Omental fat pad (tissue), 4 donors: Measurements from ENCODE around the gene CNPPD1. TPM values are rescaled to one million over a fixed set of nuclear protein-coding genes. Genes with fewer than 3 reads are reported as not detected.
A peak's percentile ranks its signal among the peaks of the same experiment; 100 is the strongest.

Experiments
- ATAC-seq: fragments of 150-250 bp; one replicate; pipeline ENCODE4 v1.9.1; 2016; ENCODE audit warnings: mild to moderate bottlenecking, moderate library complexity; ENCODE audit not compliant: low FRiP score
- DNase-seq: peaks from one replicate; pipeline ENCODE4 v3.0.0-alpha.2; 2019; ENCODE audit warnings: low spot score
- CTCF ChIP-seq, 3 donors: fragments of 450-650 bp; IDR thresholded peaks; one replicate each; pipeline ENCODE4 v1.5.1; 2016 to 2017; ENCODE audit warnings: antibody characterized with exemption in 3 of 3, mild to moderate bottlenecking in 3 of 3, moderate library complexity in 2 of 3
- total RNA-seq, 4 donors: library from RNA; depleted of rRNA; stranded (reverse); fragments of >200 nt; gene quantifications; one replicate each; pipeline ENCODE4 v1.1.0, GENCODE V29; 2016

The CNPPD1 gene
- total RNA-seq, 4 donors from 2014 or later = 37.0 to 77.2 (median 43.0) TPM

- TF ChIP-seq CTCF (IDR thresholded peaks at IDR 0.05) = no peak
- ATAC-seq (no peak), DNase-seq (no peak)
Measured at GRCh38 chr2:219182331-219183150, 5.8 kb upstream of the CNPPD1 start.

GRCh38 chr2:219181531-219181930 is 4.8 kb upstream of the CNPPD1 start:
- TF ChIP-seq CTCF (IDR thresholded peaks at IDR 0.05) = no peak
- ATAC-seq (no peak), DNase-seq (no peak)

GRCh38 chr2:219180961-219181360 is 4.2 kb upstream of the CNPPD1 start:
- no peak for DNase-seq
- no peak for TF ChIP-seq CTCF (IDR thresholded peaks at IDR 0.05)
- ATAC-seq = no peak

GRCh38 chr2:219179601-219180465 is 3.1 kb upstream of the CNPPD1 start:
- ATAC-seq (no peak), DNase-seq (no peak)
- TF ChIP-seq CTCF (IDR thresholded peaks at IDR 0.05) = no peak

GRCh38 chr2:219178377-219179175 is 1.9 kb upstream of the CNPPD1 start:
- TF ChIP-seq CTCF (IDR thresholded peaks at IDR 0.05) = no peak
- ATAC-seq = no peak
- DNase-seq = peak; percentile 46

GRCh38 chr2:219177552-219178376 is 1.0 kb upstream of the CNPPD1 start, which contains the start of gene RETREG2:
Gene RETREG2, plus strand, starts transcription at chr2:219178275. Its CDS starts 78 bp downstream, at chr2:219178353.
- peak in 1 of 3 donors; percentile 25 for TF ChIP-seq CTCF (IDR thresholded peaks at IDR 0.05)
- peak; percentile 28 for DNase-seq
- ATAC-seq = peak; percentile 85
